HepG2 (cell line): ENCODE data around the gene CAMTA2. TPM values are rescaled to one million over a fixed set of nuclear protein-coding genes. Genes with fewer than 3 reads are reported as not detected.

Experiments
- ATAC-seq: fragments of 200-7000 bp; cut with Tn5 transposase; 3 replicates; pipeline ENCODE4 v1.9.1; 2020; ENCODE audit warnings: mild to moderate bottlenecking, moderate library complexity
- BruUV-seq: library from RNA; stranded (reverse); fragments of 400-500 nt; replicated peaks from 2 replicates; lab custom pipeline; 2021; lab: Mats Ljungman, UMichigan
- CTCF ChIA-PET: fragments of 300-600 bp; formaldehyde crosslinking; extraction: SDS; loops from one replicate; lab custom pipeline; 2021; ENCODE audit warnings: low total read pairs, inconsistent platforms, low intra/inter-chr PET ratio; lab: Yijun Ruan, JAX
- POLR2A ChIA-PET: fragments of 350-600 bp; sonication (Branson Sonifier 250); formaldehyde crosslinking; loops from one replicate; lab custom pipeline; 2020; ENCODE audit warnings: antibody characterized with exemption, inconsistent platforms; lab: Yijun Ruan, JAX
- DNase-seq: peaks from one replicate; pipeline ENCODE4 v3.0.0-alpha.2; 2015; ENCODE audit warnings: low spot score
- FAIRE-seq: peaks from 3 replicates; lab custom pipeline; 2011; peaks lifted over from hg19 to GRCh38; lab: Jason Lieb, UNC
- H2AFZ ChIP-seq: one replicate; pipeline ENCODE4 v1.6.1; 2011; ENCODE audit warnings: low read length, inconsistent platforms
- H3K27ac ChIP-seq: fragments of 300-600 bp; 3 replicates; pipeline ENCODE4 v1.8.0; 2011; ENCODE audit warnings: mixed run types, mild to moderate bottlenecking, mixed read lengths, low read length, inconsistent platforms; ENCODE audit not compliant: insufficient read depth; ENCODE audit errors: extremely low read length
- H3K27me3 ChIP-seq, 2 experiments: fragments of 200-600 bp in 1 of 2; 2 replicates in 1 of 2; 3 replicates in 1 of 2; pipeline versions ENCODE4 v1.6.0 to v1.8.0; 2011; ENCODE audit warnings: low read length in 2 of 2, mild to moderate bottlenecking in 2 of 2, moderate library complexity in 2 of 2, inconsistent platforms in 1 of 2; ENCODE audit not compliant: insufficient read depth in 2 of 2, control insufficient read depth in 1 of 2
- H3K36me3 ChIP-seq, 2 experiments: fragments of 200-600 bp in 1 of 2; replicated peaks in 1 of 2; 2 replicates in 1 of 2; 3 replicates in 1 of 2; pipeline versions ENCODE4 v1.5.1 to v1.8.0; 2011; ENCODE audit warnings: low read length in 2 of 2, inconsistent platforms in 1 of 2; ENCODE audit not compliant: insufficient read depth in 2 of 2, control insufficient read depth in 1 of 2
- H3K4me1 ChIP-seq: 2 replicates; pipeline ENCODE4 v1.5.1; 2012; ENCODE audit warnings: low read length, inconsistent platforms; ENCODE audit not compliant: insufficient read depth
- H3K4me2 ChIP-seq: 2 replicates; pipeline ENCODE4 v1.6.0; 2011; ENCODE audit warnings: low read depth, low read length, inconsistent platforms
- H3K4me3 ChIP-seq, 3 experiments: fragments of 200-600 bp in 1 of 3; sonication (generic), shearing (Covaris generic) in 1 of 3; replicated peaks in 1 of 3; 2 replicates each; pipeline ENCODE4 v1.5.1; 2011 to 2016; ENCODE audit warnings: low read length in 3 of 3, inconsistent platforms in 2 of 3, low read depth in 2 of 3, mild to moderate bottlenecking in 2 of 3, control low read depth in 1 of 3, mixed read lengths in 1 of 3; ENCODE audit not compliant: insufficient read depth in 1 of 3
- H3K79me2 ChIP-seq: one replicate; pipeline ENCODE4 v1.6.1; 2011; ENCODE audit warnings: low read length, inconsistent platforms; ENCODE audit not compliant: insufficient read depth
- H3K9ac ChIP-seq: 2 replicates; pipeline ENCODE4 v1.6.0; 2011; ENCODE audit warnings: mild to moderate bottlenecking, low read depth, low read length, inconsistent platforms; ENCODE audit not compliant: insufficient read depth
- H3K9me3 ChIP-seq: 2 replicates; pipeline ENCODE4 v1.5.1; 2012; ENCODE audit warnings: mild to moderate bottlenecking, low read length
- H4K20me1 ChIP-seq: 2 replicates; pipeline ENCODE4 v1.6.0; 2011; ENCODE audit warnings: inconsistent platforms, mild to moderate bottlenecking, low read length, moderate library complexity; ENCODE audit not compliant: insufficient read depth
- ARID3A ChIP-seq: IDR thresholded peaks from 2 replicates; pipeline ENCODE4 v1.6.1; 2012; ENCODE audit warnings: low read depth, low read length, improper control_type of control experiment
- CBX2 ChIP-seq, 2 experiments: fragments of 200-600 bp in 1 of 2; sonication (generic); formaldehyde crosslinking in 1 of 2; IDR thresholded peaks; 2 replicates each; pipeline versions ENCODE4 v1.7.0 to v1.8.1; 2018 to 2022; ENCODE audit warnings: low read depth in 2 of 2, low read length in 1 of 2, mild to moderate bottlenecking in 1 of 2, missing genetic modification reagents in 1 of 2
- CENPT ChIP-seq: sonication (generic); formaldehyde crosslinking; IDR thresholded peaks from 2 replicates; pipeline ENCODE4 v1.8.0; 2022; ENCODE audit warnings: low read depth, mild to moderate bottlenecking, moderate library complexity, missing genetic modification reagents
- FOXA1 ChIP-seq, 2 experiments: fragments of 450-650 bp in 1 of 2; sonication (generic) in 1 of 2; formaldehyde crosslinking in 1 of 2; IDR thresholded peaks; 2 replicates each; pipeline versions ENCODE4 v1.4.0 to v1.6.1; 2016 to 2020; ENCODE audit warnings: missing genetic modification reagents in 1 of 2
- MXI1 ChIP-seq: IDR thresholded peaks from 3 replicates; pipeline ENCODE4 v1.6.1; 2012; ENCODE audit warnings: low read depth, low read length, inconsistent platforms, borderline replicate concordance
- REL ChIP-seq: sonication (generic); formaldehyde crosslinking; conservative IDR thresholded peaks from 2 replicates; pipeline ENCODE4 v1.8.0; 2022; ENCODE audit warnings: mild to moderate bottlenecking, missing genetic modification reagents, moderate library complexity
- RFX3 ChIP-seq: IDR thresholded peaks from 2 replicates; pipeline ENCODE4 v1.6.1; 2016; ENCODE audit warnings: missing biosample characterization, missing genetic modification reagents
- RFXAP ChIP-seq: sonication (generic); formaldehyde crosslinking; IDR thresholded peaks from 2 replicates; pipeline ENCODE4 v1.4.0; 2020; ENCODE audit warnings: missing genetic modification reagents, borderline replicate concordance
- TCF7L2 ChIP-seq: IDR thresholded peaks from 2 replicates; pipeline ENCODE4 v1.6.1; 2011; ENCODE audit warnings: mild to moderate bottlenecking, low read depth, low read length, moderate library complexity
- ZBED4 ChIP-seq: sonication (generic); formaldehyde crosslinking; IDR thresholded peaks from 2 replicates; pipeline ENCODE4 v1.4.0; 2020; ENCODE audit warnings: missing genetic modification reagents, borderline replicate concordance
- ZNF34 ChIP-seq: sonication (generic); formaldehyde crosslinking; IDR thresholded peaks from 2 replicates; pipeline ENCODE4 v1.4.0; 2020; ENCODE audit warnings: mild to moderate bottlenecking, missing genetic modification reagents, borderline replicate concordance
- WGBS: methylation state at CpG from one replicate; pipeline ENCODE4 v1.1.6; 2017; ENCODE audit warnings: low lambda C conversion rate; 5-methylcytosine and 5-hydroxymethylcytosine counted together
- in situ Hi-C: cut with HindIII; loops from 2 replicates; pipeline ENCODE4 v1.10.0; 2017; ENCODE audit warnings: low pct_unique_long_range_greater_than_20kb; ENCODE audit not compliant: extremely low pct_ligation_motif_present
- intact Hi-C: fragments of 100-400 bp; cut with micrococcal nuclease; formaldehyde crosslinking; loops from one replicate; pipeline ENCODE4 v1.10.0; 2022; ENCODE audit not compliant: unreplicated experiment
- polyA plus RNA-seq, 8 experiments: library from polyadenylated mRNA; depleted of rRNA in 3 of 8; stranded (reverse) in 7 of 8; unstranded in 1 of 8; fragments of >200 nt; fragmentation: Illumina TruSeq in 4 of 8; extraction: Trizol in 4 of 8; gene quantifications; 2 replicates each; pipeline versions ENCODE4 v1.2.1 to v1.2.3, GENCODE V29; 2011 to 2016; ENCODE audit warnings: low read depth in 4 of 8, missing spikeins in 1 of 8, mixed read lengths in 1 of 8; ENCODE audit not compliant: insufficient read depth in 1 of 8
- total RNA-seq, 5 experiments: library from RNA; depleted of rRNA; stranded (reverse); fragments of >200 nt; fragmentation: Illumina TruSeq; extraction: Trizol; gene quantifications; 2 replicates each; pipeline ENCODE4 v1.2.3, GENCODE V29; 2016; ENCODE audit warnings: low read depth in 1 of 5

Gene CAMTA2
- total and polyA plus RNA-seq, 2 of the 13 experiments (the other 11 are each of a cell fraction or from before 2014, with no cell fraction given) = 4.1 to 7.1 TPM

- H3K4me3 ChIP-seq = no peak overlapping the region
- no peaks in the 10 kb centered on the region for H3K79me2 ChIP-seq
- ATAC-seq (no peak; the same call in 2 of the 3 replicates), DNase-seq (no peak), FAIRE-seq (no peak)
- H3K27me3 ChIP-seq = peaks cover 2 to 23% of the 10 kb centered on the region in 2 experiments; a peak in 3 of 5 replicates
- H3K27ac ChIP-seq = no peak overlapping the region
- H4K20me1 ChIP-seq = no peaks in the 10 kb centered on the region
- POLR2A ChIA-PET = no interaction called here
- no peak overlapping the region for H2AFZ ChIP-seq
- H3K4me2 ChIP-seq = no peak overlapping the region
- CTCF ChIA-PET = no interaction called here
- intact Hi-C loops = no loop called here
- no peak overlapping the region for H3K9ac ChIP-seq
- WGBS = 54% methylated on average over 6 of the region's 6 CpGs
- no peaks in the 10 kb centered on the region for H3K36me3 ChIP-seq
- no peaks in the 10 kb centered on the region for H3K9me3 ChIP-seq
- TF ChIP-seq TCF7L2 = no peak
- TF ChIP-seq ZNF34 (CRISPR knock-in tag) = no peak
- no peak for TF ChIP-seq RFXAP (CRISPR knock-in tag)
- TF ChIP-seq REL (CRISPR knock-in tag) = no peak
- TF ChIP-seq CENPT (CRISPR knock-in tag) = no peak
- TF ChIP-seq ARID3A = no peak
- no peak for TF ChIP-seq CBX2 (IDR thresholded peaks at IDR 0.05; ENCODE audit: low read depth, low read length)
- no peak for TF ChIP-seq CBX2 (CRISPR knock-in tag; IDR thresholded peaks at IDR 0.05; ENCODE audit: low read depth)
- TF ChIP-seq RFX3 = no peak
- TF ChIP-seq MXI1 = no peak
- TF ChIP-seq ZBED4 (CRISPR knock-in tag) = no peak
- TF ChIP-seq FOXA1 (IDR thresholded peaks at IDR 0.05) = no peak
- no peak for TF ChIP-seq FOXA1 (CRISPR knock-in tag; IDR thresholded peaks at IDR 0.05)
- in situ Hi-C loops = no loop called here
- peaks cover 25% of the 10 kb centered on the region for H3K4me1 ChIP-seq
- BruUV-seq = no TSS peak
These were observed 45.4 kb upstream of the CAMTA2 start for GRCh38 chr17:5032865-5033264.
